HG03025 (cell line): ENCODE results near the gene KRTAP10-1.

Source experiments
- ATAC-seq: cut with Tn5 transposase; IDR thresholded peaks from one replicate; pipeline ENCODE4 v1.9.1; 2021; ENCODE audit warnings: mild to moderate bottlenecking, moderate library complexity; ENCODE audit not compliant: unreplicated experiment, low FRiP score

The KRTAP10-1 gene

DNA sequence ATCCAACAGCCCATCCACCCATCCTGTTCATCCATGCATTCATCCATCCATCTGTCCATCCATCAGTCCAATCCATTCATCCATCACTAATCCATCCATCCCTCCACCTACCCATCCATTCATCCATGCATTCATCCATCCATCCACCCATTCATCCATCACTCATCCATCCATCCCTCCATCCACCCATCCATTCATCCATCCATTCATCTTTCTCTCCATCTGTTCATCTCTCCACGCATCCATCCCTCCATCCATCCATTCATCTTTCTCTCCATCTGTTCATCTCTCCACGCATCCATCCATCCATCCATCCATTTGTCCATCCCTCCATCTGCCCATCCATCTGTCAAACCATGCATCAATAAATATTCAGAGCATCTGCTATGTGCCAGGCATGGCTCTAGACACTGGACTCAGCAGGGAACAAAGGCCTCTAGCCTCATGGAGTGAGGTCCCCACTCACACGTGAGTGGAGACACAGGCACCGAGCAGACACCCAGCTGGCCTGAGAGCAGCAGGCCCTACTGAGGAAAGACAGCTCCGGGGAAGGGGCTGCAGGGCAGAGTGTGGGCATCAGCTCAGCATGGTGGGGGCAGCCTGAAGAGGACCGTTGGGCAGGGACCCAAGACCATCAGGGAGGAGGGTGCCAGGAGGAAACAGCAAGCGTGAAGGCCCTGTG, 9.6 kb downstream of the KRTAP10-1 start:
- no peak for ATAC-seq

- ATAC-seq, result no peak
These were observed 10.4 kb downstream of the KRTAP10-1 start for GRCh38 chr21:44529503-44530125.

DNA sequence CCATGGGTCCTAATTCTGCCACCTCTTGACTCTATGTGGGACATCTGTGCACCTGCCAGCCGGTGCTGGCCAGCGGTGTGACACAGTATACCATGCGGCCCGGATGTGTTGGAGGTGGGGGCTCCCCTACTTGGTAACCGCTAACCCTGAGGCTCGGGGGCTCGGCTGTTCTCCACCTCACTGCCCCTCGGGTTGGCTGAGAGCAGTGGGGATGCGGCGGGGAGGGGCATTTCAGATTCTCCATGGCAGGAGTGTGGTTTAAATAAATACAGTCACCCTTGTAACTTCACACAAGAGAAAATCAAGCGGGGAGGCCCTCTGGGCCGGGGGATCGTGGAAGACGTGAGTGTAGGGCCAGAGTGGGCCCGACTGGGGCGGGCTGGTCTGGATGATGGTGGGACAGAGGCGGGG, 11.0 kb downstream of the KRTAP10-1 start:
- no peak for ATAC-seq

DNA sequence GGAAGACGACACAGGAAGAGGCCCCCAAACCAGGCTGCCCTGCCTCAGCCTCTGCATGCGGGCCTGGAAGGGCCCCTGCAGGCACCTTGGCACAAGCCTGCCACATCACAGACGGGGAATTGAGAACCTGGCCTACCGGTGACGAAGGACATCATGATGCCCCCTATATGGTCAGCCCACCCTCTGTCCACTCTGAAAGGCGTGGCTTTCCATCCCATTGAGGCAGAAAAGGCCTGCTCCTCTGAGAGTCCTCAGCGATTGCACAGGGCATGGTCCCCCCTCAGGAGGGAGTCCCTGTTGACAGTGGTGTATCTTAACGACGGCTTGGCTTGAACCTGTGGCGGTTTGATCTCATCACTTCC, 11.4 kb downstream of the KRTAP10-1 start:
- ATAC-seq, result no peak

DNA sequence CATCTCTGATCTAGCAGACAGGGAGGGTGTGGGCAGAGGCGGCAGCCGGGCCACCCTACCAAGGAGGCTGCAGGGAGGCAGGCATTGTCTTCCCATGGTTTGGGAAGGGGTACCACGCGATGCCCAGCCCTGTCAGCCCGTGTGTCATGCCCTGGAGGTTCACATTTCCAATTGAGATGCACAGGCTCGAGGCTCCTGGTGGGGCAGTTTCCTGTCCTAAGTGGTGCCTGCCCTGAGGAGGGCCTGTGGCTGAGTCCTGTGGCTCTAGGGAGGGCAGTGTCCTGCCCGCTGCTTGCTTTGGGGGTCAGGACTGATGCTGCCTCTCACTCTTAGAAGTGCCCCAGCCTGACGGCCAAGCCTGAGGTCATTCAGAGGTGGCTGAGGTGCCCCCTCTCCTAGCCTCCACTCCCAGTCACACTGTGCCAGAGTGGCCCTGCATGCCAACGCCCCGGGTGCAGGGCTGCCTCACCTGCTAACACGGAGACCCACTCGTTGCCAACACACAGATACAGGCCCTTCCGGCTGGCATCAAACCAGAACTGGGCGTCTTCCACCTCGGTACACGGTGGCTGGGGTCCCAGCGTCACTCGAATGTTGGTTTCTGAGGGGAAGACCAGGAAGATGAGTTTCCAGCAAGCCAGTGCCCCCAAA, 11.9 kb downstream of the KRTAP10-1 start:
- ATAC-seq, result no peak

- ATAC-seq, result no peak
These were observed 12.6 kb downstream of the KRTAP10-1 start for GRCh38 chr21:44527156-44527982.

GRCh38 chr21:44526096-44526997, 13.6 kb downstream of the KRTAP10-1 start:
- no peak for ATAC-seq

- ATAC-seq, result no peak
These were observed 14.5 kb downstream of the KRTAP10-1 start for GRCh38 chr21:44525391-44526095.

- no peak for ATAC-seq
These were observed 15.3 kb downstream of the KRTAP10-1 start for GRCh38 chr21:44524414-44525371.

- ATAC-seq, result no peak
These were observed 16.2 kb downstream of the KRTAP10-1 start for GRCh38 chr21:44523567-44524413.

- no peak for ATAC-seq
These were observed 17.2 kb downstream of the KRTAP10-1 start for GRCh38 chr21:44522753-44523204.

DNA sequence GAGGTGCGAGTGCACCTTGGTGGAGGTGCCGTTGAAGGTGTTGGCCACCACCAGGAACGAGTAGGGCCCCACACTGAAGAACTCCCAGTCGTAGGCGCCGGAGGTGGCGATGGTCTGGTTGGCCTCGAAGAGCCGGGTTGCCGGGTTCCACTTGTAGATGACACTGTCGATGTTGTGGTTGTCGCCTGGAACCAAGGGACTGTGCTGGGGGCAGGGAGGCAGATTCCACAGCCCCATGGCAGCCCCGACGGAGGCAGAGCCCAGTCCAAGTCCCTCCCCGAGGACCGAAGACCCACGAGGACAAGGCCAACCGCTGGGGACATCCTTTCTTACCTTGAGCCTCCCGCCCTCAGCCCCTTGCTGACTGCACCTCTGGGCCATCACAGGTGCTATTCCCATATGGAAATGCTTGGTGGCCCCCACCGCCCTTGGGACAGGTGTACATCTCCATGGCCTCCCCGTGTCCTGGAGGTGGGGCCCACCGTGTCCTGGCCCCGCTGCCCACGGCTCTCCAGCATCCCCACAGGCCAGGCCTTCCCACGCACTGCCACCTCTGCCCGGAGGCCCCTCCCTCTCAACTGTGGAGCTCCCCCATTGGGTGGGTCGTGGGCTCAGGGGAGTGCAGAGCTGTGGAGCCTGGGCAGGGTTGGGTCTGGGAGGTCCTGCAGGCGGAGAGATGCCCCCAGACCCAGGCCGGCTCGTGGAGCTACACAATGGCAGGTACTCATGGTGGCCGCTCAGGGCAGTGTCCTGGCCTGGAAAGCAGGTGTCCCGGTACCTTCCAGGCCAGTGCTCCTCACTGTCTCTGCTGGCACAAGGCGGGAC, 17.9 kb downstream of the KRTAP10-1 start:
- ATAC-seq, result no peak

DNA sequence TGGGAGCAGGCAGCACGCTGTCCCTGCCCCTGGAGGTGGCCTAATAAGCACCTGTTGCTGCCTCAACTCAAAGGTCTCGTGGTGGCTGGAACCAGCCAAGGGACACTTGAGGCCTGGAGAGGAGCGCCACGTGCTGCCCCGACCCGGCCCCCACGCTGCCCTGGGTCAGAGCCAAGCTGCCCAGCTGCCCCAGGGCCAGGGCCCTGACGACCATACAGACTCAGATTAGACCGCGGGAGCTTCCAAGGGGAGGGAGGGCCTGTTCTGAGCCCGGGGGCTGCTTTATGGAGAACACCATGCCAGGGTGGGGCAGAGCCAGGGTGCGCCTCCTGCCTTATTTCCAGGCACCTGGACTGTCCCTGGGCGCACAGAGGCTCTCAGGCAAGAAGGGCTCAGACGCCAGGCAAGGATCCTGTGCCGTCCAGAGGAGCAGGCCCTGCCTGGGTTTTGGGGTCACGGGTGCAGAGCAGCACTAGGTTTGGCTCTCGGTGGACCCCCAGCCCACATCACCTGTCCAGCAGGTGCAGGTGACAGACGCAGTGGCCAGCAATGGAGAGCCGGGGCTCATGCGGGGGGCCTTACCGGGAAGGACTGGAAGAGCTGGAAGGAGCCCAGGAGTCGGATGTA, 18.6 kb downstream of the KRTAP10-1 start:
- no peak for ATAC-seq

DNA sequence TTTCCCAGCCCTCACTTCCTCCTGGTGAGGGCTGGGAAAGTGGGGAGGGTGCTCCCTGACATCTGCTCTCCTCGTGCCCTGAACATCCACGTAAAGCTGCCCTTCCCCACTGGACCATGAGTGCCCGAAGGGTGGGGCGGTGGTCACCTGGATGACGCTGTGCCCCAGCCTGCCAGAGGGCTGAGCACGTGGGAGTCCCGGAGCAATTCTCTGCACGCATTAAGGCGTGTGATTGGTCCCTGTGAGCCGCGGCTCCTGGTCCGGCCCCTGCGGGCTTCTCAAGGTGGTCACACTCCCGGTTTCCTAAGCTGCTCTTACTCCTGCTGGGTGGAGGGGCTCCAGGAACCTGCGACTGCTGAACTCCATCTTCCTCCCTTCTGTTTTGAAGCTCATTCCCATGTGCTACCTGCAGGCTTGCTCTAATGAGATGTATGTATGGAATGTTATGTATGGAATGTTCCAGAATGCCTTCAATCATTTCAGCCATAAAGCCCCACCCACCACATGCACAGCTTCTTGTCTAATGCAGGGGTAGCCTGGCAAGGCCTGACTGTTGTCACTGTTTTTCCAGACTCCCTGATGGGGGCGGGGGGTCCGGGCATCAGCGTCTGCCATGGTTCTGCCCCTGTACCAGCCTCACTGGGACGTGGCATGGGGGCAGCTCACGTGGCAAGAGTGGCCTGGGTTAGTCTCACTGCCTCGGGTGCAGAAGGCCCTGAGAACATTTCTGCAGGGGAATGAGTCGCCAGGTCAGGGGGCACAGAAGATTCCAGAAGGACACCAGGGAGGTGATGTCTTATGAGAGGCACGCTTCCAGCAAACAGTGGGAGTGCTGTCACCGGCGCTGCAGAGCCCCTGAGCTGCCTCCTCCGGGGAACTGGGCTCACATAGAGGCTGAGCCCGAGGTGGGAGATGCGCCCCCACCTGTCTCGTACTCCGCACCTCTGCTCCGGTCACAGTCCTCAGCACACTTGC, 19.4 kb downstream of the KRTAP10-1 start:
- no peak for ATAC-seq
